HG03439 (cell line): ENCODE data around the gene FCHSD2.
"Not testable (repeated sequence)": the region's sequence is repeated elsewhere in the genome, so short reads cannot be mapped to it uniquely, and the experiment has no call there.

ENCODE experiments used
- ATAC-seq: cut with Tn5 transposase; IDR thresholded peaks from one replicate; pipeline ENCODE4 v1.9.1; 2021; ENCODE audit warnings: mild to moderate bottlenecking, moderate library complexity; ENCODE audit not compliant: unreplicated experiment

FCHSD2 gene

DNA sequence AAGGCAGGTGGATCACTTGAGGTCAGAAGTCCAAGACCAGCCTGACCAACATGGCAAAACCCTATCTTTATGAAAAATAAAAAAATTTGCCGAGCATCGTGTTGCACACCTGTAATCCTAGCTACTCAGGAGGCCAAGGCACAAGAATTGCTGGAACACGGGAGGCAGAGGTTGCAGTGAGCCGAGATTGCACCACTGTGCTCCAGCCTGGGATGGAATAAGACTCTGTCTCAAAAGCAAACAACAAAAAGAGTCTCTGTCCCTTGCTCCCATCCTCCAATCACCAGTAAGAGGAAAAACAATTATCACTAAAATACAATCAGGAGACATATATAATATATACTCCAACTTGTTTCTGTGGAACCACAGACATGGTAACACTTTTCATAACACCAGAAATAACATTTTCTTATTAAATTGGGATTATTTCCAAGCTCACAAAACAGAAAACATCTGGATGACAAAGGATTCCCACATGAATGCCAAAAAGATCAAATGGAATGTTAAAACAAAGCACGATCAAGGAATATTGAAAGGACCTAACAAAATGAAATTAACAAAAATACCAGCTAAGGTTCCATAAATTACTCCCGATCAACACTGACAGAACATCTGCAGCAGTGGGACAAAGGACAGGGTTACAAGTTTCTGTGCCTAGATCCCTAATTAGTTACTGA lies 15.2 kb downstream of the FCHSD2 start:
- ATAC-seq = no peak

- no peak for ATAC-seq
Measured at GRCh38 chr11:73124800-73125199, 17.3 kb downstream of the FCHSD2 start.

DNA sequence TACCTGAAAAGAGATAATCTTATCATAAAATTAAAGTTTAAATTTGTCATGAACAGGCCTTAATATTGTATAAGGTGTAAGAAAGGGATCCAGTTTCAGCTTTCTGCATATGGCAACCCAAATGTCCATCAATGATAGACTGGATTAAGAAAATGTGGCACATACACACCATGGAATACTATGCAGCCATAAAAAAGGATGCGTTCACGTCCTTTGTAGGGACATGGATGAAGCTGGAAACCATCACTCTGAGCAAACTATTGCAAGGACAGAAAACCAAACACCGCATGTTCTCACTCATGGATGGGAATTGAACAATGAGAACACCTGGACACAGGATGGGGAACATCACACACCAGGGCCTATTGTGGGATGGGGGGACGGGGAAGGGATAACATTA lies 18.2 kb downstream of the FCHSD2 start:
- ATAC-seq = not testable (repeated sequence)

DNA sequence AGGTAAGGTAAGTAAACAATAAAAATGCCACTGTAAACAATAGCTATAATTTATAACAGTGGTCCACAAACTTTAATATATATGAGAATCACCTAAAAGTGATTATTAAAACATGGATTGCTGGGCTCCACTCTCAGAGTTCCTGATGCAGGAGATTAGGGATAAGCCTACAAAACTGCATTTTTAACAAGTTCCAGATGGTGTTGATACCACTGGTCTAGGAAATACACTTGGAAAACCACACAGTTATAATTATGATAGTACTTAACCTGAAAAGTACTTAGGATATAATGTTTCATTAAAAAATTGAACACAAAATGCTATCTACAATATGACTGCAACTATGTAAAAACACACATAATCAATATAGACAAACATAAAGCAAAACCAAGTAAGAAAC lies 20.4 kb downstream of the FCHSD2 start:
- ATAC-seq = no peak

DNA sequence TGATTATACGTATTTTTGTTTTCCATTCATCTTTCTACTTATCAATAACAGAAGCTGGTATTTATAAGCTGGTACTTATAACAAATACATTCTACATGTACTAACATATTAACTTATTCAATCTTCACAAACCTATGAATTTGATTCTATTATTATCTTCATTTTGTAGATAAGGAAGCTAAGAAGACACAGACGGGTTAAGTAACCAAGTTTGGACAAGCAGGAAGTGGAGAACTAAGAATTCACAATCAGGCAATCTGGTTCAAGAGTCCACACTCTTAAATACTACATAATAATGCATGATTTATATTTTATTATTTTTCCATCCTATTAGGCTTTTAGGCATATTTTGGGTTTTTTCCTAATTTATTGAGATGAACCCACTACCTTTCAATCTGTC lies 25.0 kb downstream of the FCHSD2 start:
- no peak for ATAC-seq

DNA sequence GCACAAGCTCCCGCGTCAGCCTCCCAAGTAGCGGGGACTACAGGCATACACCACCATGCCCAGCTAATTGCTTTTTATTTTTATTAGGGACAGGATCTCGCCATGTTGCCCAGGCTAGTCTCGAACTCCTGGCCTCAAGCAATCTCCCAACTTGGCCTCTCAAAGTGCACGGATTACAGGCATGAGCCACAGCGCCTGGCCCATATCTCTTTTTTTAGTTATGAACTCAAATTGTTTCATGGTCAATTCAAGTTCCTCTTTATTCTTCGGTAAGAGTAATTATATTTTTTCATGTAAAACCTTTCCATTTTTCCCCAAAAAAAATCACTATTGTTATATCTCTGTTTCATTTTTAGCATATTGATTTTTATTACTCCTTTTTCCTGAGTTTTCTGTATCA lies 25.5 kb downstream of the FCHSD2 start:
- no peak for ATAC-seq

DNA sequence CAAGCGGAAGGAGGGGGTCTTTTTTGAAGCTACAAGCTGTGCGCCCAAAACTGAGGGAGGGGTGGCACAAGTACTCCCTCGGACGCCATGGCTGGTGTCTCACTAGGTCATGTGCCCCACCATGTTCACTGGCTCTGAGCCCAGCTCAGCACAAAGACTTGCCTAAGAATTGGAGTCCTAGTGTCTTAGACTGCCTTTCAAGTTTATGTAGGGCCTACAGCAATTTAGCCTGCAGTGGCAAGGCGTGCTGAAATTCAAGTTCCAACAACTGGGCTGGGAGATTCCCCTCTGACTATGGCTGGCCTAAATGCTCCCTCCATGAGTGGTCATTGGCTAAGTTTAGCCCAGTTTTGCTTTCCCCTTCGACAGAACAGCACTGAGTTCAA lies 27.3 kb downstream of the FCHSD2 start:
- ATAC-seq = no peak

DNA sequence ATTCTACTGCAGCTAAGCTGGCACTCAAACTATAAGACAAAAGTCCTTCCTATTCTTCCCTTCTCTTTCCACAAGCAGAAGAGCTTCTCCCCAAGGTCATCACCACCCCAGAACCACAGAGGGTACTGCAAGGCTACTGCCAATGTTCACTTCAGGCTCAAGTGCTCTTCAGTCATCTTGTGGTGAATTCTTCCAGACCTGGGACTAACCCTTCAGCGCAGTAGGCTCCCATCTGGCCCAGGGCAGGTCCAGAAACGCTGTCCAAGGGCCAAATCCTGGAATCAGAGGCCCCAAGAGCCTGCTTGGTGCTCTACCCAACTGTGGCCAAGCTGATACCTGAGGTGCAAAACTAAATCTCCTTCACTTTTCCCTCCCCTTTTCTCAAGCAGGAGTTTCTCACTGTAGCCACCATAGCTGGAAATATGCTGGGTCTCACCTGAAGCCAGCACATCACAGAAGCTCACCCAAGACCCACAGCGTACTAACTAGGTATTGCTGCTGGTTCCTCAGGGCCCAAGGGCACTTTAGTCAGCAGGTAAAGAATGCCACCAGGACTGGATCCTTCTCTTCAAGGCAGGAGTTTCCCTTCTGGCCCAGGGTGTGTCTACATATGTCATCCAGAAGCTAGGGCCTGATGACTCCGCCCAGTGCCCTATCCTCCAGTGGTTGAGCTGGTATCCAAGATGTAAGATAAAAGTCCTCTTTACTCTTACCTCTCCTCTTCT lies 27.8 kb downstream of the FCHSD2 start:
- no peak for ATAC-seq

- ATAC-seq = no peak
Measured at GRCh38 chr11:73113426-73113825, 28.7 kb downstream of the FCHSD2 start.

DNA sequence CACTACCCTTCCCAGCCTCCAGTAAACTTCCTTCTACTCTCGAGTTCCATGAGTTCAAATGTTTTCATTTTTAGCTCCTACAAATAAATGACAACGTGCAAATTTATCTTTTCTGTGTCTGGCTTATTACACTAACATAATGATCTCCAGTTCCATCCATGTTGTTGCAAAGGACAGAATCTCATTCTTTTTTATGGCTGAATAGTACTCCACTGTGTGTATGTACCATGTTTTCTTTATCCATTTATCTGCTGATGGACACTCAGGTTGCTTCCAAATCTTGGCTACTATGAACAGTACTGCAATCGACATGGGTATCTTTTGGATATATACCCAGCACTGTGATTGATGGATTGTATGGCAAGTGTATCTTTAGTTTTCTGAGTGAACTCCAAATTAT lies 34.5 kb downstream of the FCHSD2 start:
- no peak for ATAC-seq

DNA sequence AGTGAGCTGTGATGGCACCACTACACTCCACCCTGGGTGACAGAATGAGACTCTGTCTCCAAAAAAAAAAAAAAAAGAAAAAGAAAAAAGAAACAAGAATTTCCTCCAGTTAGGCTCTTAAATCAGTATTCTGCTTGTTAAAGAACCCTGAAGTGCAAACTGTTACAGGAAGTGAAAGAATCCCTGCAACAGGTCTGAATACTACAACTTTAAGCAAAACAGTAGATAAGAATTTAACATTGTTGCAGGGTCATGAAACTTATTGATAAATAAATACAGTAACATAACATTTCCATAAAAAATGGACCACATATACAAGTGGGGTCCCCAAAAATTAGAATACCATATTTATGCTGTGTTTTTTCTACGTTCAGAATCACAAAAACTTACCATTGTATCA lies 35.8 kb downstream of the FCHSD2 start:
- ATAC-seq = no peak

GRCh38 chr11:73100578-73100977 lies 41.5 kb downstream of the FCHSD2 start:
- no peak for ATAC-seq

- no peak for ATAC-seq
Measured at GRCh38 chr11:73099512-73100266, 42.4 kb downstream of the FCHSD2 start.

DNA sequence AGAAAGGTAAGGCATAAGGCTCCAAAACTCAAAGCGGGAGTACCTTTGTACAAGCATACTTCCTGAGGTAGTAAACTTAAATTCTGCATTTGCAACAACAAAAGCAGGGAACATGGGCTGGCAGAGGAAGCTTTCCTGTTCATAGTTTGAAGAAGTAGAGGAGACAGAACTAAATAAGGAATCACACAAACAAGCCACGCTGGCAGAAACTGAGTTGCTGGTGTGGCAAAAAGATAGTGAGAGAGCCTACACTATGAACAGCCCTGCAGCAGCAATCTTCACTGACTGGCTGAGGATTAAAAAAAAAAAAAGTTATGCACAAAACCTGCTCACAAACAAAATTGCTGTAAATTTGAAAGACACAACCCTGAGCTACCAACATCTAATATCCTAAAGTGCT lies 46.5 kb downstream of the FCHSD2 start:
- ATAC-seq = no peak

DNA sequence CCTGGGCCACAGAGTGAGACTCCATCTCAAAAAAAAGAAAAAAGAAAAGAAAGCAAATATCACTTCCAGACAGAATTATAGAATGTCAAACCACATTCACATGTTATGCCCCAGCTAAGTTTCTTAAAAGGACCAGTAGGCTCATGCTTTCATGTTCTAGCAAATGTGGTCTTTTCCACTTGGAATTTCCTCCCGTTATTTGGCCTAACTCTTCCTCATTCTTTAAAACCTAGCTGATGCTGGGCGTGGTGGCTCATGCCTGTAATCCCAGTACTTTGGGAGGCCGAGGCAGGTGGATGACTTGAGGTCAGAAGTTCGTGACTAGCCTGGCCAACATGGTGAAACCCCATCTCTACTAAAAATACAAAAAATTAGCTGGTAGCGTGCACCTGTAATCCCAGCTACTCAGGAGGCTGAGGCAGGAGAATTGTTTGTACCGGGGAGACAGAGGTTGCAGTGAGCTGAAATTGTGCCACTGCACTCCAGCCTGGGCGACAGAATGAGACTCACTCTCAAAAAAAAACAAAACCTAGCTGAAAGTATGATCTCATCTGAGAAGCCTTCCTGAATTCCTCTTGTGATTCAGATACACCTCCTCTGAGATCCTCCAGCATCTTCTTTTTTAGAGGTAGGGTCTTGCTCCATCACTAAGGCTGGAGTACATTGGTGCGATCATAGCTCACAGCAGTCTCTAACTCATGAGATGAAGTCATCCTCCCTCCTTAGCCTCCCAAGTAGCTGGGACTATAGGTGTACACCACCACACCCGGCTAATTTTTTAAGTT lies 50.4 kb downstream of the FCHSD2 start:
- no peak for ATAC-seq

DNA sequence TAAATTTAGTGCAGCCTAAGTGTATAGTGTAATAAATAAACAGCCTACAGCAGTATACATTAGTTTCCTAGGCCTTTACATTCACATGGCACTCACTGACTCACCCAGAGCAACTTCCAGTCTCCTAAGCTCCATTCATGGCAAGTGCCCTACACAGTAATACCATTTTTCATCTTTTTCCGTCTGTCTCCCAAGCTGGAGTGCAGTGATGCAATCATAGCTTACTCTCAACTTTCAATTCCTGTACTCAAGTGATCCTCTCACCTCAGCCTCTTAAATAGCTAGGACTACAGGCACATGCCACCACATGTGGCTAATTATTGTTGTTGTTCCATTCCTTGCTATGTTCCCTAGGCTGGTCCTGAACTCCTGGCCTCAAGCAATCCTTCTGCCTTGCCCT lies 54.4 kb downstream of the FCHSD2 start:
- ATAC-seq = no peak

GRCh38 chr11:73085189-73085875 lies 56.8 kb downstream of the FCHSD2 start:
- ATAC-seq = no peak

- ATAC-seq = no peak
Measured at GRCh38 chr11:73078631-73079030, 63.5 kb downstream of the FCHSD2 start.

DNA sequence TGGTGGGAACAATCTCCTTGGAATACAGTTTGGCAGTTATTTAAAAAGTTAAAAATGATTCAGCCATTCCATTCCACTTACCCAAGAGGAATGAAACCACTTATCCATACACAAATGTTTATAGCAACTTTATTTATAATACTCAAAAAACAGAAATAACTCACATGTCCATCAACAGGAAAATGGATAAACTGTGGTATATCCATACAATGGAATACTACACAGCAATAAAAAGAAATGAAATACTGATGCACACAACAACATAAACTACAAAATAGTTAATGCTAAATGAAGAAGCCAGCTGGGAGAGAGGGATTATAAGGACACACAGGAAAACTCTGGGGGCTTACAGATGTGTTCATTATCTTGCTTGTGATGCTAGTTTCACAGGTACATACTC lies 64.7 kb downstream of the FCHSD2 start:
- no peak for ATAC-seq

DNA sequence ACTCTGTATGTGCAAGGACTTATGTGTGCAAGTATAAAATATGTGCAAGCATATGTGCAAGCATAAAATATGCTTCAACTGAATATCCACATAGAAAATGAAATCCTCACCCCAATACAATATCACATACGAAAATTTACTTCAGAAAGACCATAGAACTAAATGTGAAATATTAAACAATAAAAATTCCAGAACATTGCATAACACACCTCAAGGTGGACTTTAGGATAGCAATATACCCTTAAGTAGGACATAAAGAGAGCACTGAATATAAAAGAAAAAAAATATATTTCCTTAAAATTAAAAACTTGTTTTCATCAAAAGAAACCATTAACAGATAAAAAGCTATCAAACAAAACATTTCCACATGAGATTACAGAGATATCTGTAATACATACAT lies 67.8 kb downstream of the FCHSD2 start:
- no peak for ATAC-seq
